HepG2 (cell line): ENCODE measurements around the gene ARHGEF39. TPM values are rescaled to one million over a fixed set of nuclear protein-coding genes. Genes with fewer than 3 reads are reported as not detected.
A peak's percentile ranks its signal among the peaks of the same experiment; 100 is the strongest.

Experiments
- HNF1A ChIP-seq, 2 experiments: sonication (generic) in 1 of 2; formaldehyde crosslinking in 1 of 2; IDR thresholded peaks; 2 replicates each; pipeline versions ENCODE4 v1.4.0 to v1.6.1; 2016 to 2020; ENCODE audit warnings: borderline replicate concordance in 1 of 2, low read depth in 1 of 2, mild to moderate bottlenecking in 1 of 2, missing genetic modification reagents in 1 of 2
- HNRNPK ChIP-seq: fragments of 200-400 bp; formaldehyde crosslinking; IDR thresholded peaks from 2 replicates; pipeline ENCODE4 v1.6.1; 2018; ENCODE audit warnings: low read length, low read depth, moderate library complexity, mild to moderate bottlenecking; ENCODE audit not compliant: poor library complexity, severe bottlenecking
- KDM1A ChIP-seq: IDR thresholded peaks from 2 replicates; pipeline ENCODE4 v1.6.1; 2016; ENCODE audit warnings: missing compliant biosample characterization
- MIER3 ChIP-seq: IDR thresholded peaks from 2 replicates; pipeline ENCODE4 v1.6.1; 2016; ENCODE audit warnings: missing compliant biosample characterization, borderline replicate concordance
- MTF2 ChIP-seq: sonication (generic); formaldehyde crosslinking; IDR thresholded peaks from 2 replicates; pipeline ENCODE4 v1.5.0; 2020; ENCODE audit warnings: missing genetic modification reagents, borderline replicate concordance
- MXD1 ChIP-seq: sonication (generic); formaldehyde crosslinking; IDR thresholded peaks from 2 replicates; pipeline ENCODE4 v1.4.0; 2020; ENCODE audit warnings: mild to moderate bottlenecking, missing genetic modification reagents
- NFIC ChIP-seq: IDR thresholded peaks from 2 replicates; pipeline ENCODE4 v1.6.1; 2012; ENCODE audit warnings: mild to moderate bottlenecking, low read length, inconsistent platforms
- PAX8 ChIP-seq: sonication (generic); formaldehyde crosslinking; IDR thresholded peaks from 2 replicates; pipeline ENCODE4 v1.8.0; 2022; ENCODE audit warnings: mild to moderate bottlenecking, missing genetic modification reagents, borderline replicate concordance
- POLR2AphosphoS5 ChIP-seq: IDR thresholded peaks from 2 replicates; pipeline ENCODE4 v1.6.1; 2012; ENCODE audit warnings: low read depth, low read length
- RBFOX2 ChIP-seq: fragments of 200-400 bp; formaldehyde crosslinking; IDR thresholded peaks from 2 replicates; pipeline ENCODE4 v1.6.1; 2017; ENCODE audit warnings: low read depth, mild to moderate bottlenecking, low read length
- TFE3 ChIP-seq: IDR thresholded peaks from 2 replicates; pipeline ENCODE4 v1.6.1; 2016
- TGIF2 ChIP-seq: IDR thresholded peaks from 2 replicates; pipeline ENCODE4 v1.6.1; 2016; ENCODE audit warnings: control low read depth, missing compliant biosample characterization
- ZFP62 ChIP-seq: sonication (generic); formaldehyde crosslinking; IDR thresholded peaks from 2 replicates; pipeline ENCODE4 v1.4.0; 2020; ENCODE audit warnings: missing genetic modification reagents
- ZNF253 ChIP-seq: sonication (generic); formaldehyde crosslinking; IDR thresholded peaks from 2 replicates; pipeline ENCODE4 v1.8.0; 2022; ENCODE audit warnings: mild to moderate bottlenecking, missing genetic modification reagents, borderline replicate concordance
- ZNF296 ChIP-seq: sonication (generic); formaldehyde crosslinking; conservative IDR thresholded peaks from 2 replicates; pipeline ENCODE4 v1.5.0; 2020; ENCODE audit warnings: mild to moderate bottlenecking, missing genetic modification reagents
- ZNF512B ChIP-seq: sonication (generic); formaldehyde crosslinking; IDR thresholded peaks from 2 replicates; pipeline ENCODE4 v1.5.1; 2020; ENCODE audit warnings: missing genetic modification reagents, mild to moderate bottlenecking, borderline replicate concordance
- ZNF552 ChIP-seq: sonication (generic); formaldehyde crosslinking; IDR thresholded peaks from 2 replicates; pipeline ENCODE4 v1.9.0; 2022; ENCODE audit warnings: missing genetic modification reagents, mild to moderate bottlenecking, borderline replicate concordance
- ZNF572 ChIP-seq: sonication (generic); formaldehyde crosslinking; IDR thresholded peaks from 2 replicates; pipeline ENCODE4 v1.5.1; 2020; ENCODE audit warnings: mild to moderate bottlenecking, missing genetic modification reagents
- ZNF580 ChIP-seq: IDR thresholded peaks from 2 replicates; pipeline ENCODE4 v1.6.1; 2016; ENCODE audit warnings: low read depth, borderline replicate concordance
- ZSCAN21 ChIP-seq: sonication (generic); formaldehyde crosslinking; IDR thresholded peaks from 2 replicates; pipeline ENCODE4 v1.8.0; 2022; ENCODE audit warnings: mild to moderate bottlenecking, missing genetic modification reagents, moderate library complexity, borderline replicate concordance
- polyA plus RNA-seq, 8 experiments: library from polyadenylated mRNA; depleted of rRNA in 3 of 8; stranded (reverse) in 7 of 8; unstranded in 1 of 8; fragments of >200 nt; fragmentation: Illumina TruSeq in 4 of 8; extraction: Trizol in 4 of 8; gene quantifications; 2 replicates each; pipeline versions ENCODE4 v1.2.1 to v1.2.3, GENCODE V29; 2011 to 2016; ENCODE audit warnings: low read depth in 4 of 8, missing spikeins in 1 of 8, mixed read lengths in 1 of 8; ENCODE audit not compliant: insufficient read depth in 1 of 8
- total RNA-seq, 5 experiments: library from RNA; depleted of rRNA; stranded (reverse); fragments of >200 nt; fragmentation: Illumina TruSeq; extraction: Trizol; gene quantifications; 2 replicates each; pipeline ENCODE4 v1.2.3, GENCODE V29; 2016; ENCODE audit warnings: low read depth in 1 of 5

The ARHGEF39 gene
- total and polyA plus RNA-seq, 2 of the 13 experiments (the other 11 are each of a cell fraction or from before 2014, with no cell fraction given), result 11.2 to 12.3 TPM

GRCh38 chr9:35657546-35658136 lies 7.4 kb downstream of the ARHGEF39 start, which contains the start of gene RMRP (continued):
- TF ChIP-seq MTF2 (CRISPR knock-in tag) (0 out of 2 replicates have a peak, but pooled peaks have one; percentile 37), NFIC (peak; percentile 62), RBFOX2 (no peak), ZSCAN21 (CRISPR knock-in tag) (peak; percentile 96), HNRNPK (no peak), TFE3 (CRISPR knock-in tag) (peak; percentile 97), ZNF296 (no peak), TGIF2 (CRISPR knock-in tag) (peak; percentile 78), ZNF253 (CRISPR knock-in tag) (no peak), PAX8 (CRISPR knock-in tag) (no peak), MIER3 (CRISPR knock-in tag) (peak; percentile 96), HNF1A (IDR thresholded peaks at IDR 0.05; ENCODE audit: low read depth) (peak; percentile 65), HNF1A (CRISPR knock-in tag; IDR thresholded peaks at IDR 0.05; ENCODE audit: borderline replicate concordance) (peak; percentile 78), ZFP62 (CRISPR knock-in tag) (peak; percentile 83; the same call in 1 of the 2 replicates), ZNF512B (0 out of 2 replicates have a peak, but pooled peaks have one; percentile 47), POLR2AphosphoS5 (peak; percentile 71), ZNF580 (peak; percentile 97; the same call in 1 of the 2 replicates), ZNF552 (CRISPR knock-in tag) (peak; percentile 96), ZNF572 (0 out of 2 replicates have a peak, but pooled peaks have one; percentile 72), MXD1 (peak; percentile 70; the same call in 1 of the 2 replicates), KDM1A (peak; percentile 76; the same call in 1 of the 2 replicates)
